Bronchus fibroblast of lung (primary cell): ENCODE results near the gene CENPVL1. TPM values are rescaled to one million over a fixed set of nuclear protein-coding genes. Genes with fewer than 3 reads are reported as not detected.

ENCODE experiments used
- total RNA-seq: library from RNA; depleted of rRNA; stranded (reverse); fragments of >200 nt; gene quantifications from 2 replicates; pipeline ENCODE4 v1.2.3, GENCODE V29; 2015

The CENPVL1 gene
- total RNA-seq = not detected in 2 replicates

DNA sequence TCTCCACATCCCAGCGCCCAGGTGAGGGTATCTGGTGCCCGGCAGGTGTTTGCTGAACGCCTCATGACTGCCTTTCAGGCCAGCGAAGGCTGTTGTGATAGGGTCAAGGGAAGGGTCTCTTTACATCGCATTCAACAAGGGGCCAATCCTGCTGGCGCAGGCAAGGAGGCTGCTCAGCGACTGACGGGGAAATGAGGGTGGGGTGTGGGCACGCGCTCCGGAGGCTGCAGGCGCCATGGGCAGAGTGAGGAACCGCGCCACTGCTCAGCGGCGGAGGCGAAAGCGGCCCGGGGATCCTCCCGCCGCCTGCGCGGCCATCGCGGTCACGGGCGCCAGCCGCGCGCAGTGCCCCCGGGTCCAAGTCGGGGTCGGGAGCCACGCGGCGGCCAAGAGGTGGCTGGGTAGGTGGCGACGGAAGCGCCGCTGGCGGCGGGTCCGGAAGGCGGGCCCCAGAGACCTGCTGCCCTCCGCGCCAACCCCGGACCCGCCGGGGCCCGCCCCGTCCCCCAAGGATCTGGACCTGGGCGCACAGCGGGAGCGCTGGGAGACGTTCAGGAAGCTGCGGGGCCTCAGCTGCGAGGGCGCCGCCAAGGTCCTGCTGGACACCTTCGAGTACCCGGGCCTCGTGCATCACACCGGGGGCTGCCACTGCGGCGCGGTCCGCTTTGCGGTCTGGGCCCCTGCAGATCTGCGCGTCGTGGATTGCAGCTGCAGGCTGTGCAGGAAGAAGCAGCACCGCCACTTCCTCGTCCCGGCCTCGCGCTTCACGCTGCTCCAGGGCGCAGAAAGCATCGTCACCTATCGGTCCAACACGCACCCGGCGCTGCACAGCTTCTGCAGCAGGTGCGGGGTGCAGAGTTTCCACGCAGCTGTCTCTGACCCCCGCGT, at the start of gene CENPVL1:
Gene CENPVL1, plus strand, starts transcription at position 236 of the 888 bp plus-strand sequence. Its CDS starts 0 bp downstream, at position 236.

DNA sequence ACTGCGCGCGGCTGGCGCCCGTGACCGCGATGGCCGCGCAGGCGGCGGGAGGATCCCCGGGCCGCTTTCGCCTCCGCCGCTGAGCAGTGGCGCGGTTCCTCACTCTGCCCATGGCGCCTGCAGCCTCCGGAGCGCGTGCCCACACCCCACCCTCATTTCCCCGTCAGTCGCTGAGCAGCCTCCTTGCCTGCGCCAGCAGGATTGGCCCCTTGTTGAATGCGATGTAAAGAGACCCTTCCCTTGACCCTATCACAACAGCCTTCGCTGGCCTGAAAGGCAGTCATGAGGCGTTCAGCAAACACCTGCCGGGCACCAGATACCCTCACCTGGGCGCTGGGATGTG, 27.6 kb upstream of the CENPVL1 start, which contains the start of gene CENPVL2:
Gene CENPVL2, minus strand, starts transcription at position 112 of the 343 bp plus-strand sequence. Its CDS starts 0 bp downstream, at position 112.

DNA sequence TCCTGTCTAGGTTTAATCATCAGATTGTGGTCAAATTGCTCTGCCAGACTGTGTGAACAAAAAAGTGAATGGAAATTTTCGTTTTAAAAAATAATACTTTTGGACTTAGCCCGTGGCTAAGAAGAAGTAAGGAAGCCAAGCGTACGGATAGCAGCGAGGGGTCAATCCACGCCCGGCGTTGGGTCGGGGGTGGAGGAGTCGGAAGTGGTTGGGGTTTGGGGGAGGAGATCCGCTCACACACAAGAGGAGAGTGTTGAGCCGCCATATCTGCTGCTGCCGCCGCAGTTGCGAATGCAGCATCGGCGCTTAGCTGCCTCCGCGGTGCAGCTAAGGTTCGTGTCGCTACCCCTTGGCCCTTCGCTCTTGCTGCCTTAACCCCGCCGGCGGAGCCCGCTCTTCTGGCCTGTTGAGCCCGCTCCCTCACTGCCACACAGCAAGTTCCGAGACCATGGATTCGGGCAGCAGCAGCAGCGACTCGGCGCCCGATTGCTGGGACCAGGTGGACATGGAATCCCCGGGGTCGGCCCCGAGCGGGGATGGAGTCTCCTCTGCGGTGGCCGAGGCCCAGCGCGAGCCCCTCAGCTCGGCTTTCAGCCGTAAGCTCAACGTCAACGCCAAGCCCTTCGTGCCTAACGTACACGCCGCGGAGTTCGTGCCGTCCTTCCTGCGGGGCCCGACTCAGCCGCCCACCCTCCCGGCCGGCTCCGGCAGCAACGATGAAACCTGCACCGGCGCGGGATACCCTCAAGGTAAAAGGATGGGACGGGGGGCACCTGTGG, 33.1 kb downstream of the CENPVL1 start, which contains the start of gene GSPT2:
Gene GSPT2, plus strand, starts transcription at position 264 of the 779 bp plus-strand sequence. Its CDS starts 185 bp downstream, at position 449.

Other genes with a start within 250 kb of the CENPVL1 start
- gene NUDT11, start 213.9 kb upstream of the CENPVL1 start, total RNA-seq = 8.8 and 10.4 TPM in 2 replicates
- gene CENPVL3, start 91.6 kb upstream of the CENPVL1 start, total RNA-seq = not detected in 2 replicates
- gene CENPVL2, start 27.7 kb upstream of the CENPVL1 start, total RNA-seq = not detected in 2 replicates
- gene GSPT2, start 32.9 kb downstream of the CENPVL1 start, total RNA-seq = 4.9 and 5.2 TPM in 2 replicates
- gene MAGED1, start 183.1 kb downstream of the CENPVL1 start, total RNA-seq = 287 and 325 TPM in 2 replicates